Activated T-helper 1 cell treated with anti-CD3 and anti-CD28 coated beads, Interleukin-2, amount 50 U/mL, for 16 hours (primary cell): Measurements from ENCODE around the gene LYVE1.
"Not testable (repeated sequence)": the region's sequence is repeated elsewhere in the genome, so short reads cannot be mapped to it uniquely, and the experiment has no call there.

Experiments
- DNase-seq, 2 donors: peaks; one replicate each; pipeline ENCODE4 v3.0.0-alpha.2; 2020; ENCODE audit warnings: low read depth in 1 of 2, low spot score in 1 of 2

Gene LYVE1, protein sequence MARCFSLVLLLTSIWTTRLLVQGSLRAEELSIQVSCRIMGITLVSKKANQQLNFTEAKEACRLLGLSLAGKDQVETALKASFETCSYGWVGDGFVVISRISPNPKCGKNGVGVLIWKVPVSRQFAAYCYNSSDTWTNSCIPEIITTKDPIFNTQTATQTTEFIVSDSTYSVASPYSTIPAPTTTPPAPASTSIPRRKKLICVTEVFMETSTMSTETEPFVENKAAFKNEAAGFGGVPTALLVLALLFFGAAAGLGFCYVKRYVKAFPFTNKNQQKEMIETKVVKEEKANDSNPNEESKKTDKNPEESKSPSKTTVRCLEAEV

DNA sequence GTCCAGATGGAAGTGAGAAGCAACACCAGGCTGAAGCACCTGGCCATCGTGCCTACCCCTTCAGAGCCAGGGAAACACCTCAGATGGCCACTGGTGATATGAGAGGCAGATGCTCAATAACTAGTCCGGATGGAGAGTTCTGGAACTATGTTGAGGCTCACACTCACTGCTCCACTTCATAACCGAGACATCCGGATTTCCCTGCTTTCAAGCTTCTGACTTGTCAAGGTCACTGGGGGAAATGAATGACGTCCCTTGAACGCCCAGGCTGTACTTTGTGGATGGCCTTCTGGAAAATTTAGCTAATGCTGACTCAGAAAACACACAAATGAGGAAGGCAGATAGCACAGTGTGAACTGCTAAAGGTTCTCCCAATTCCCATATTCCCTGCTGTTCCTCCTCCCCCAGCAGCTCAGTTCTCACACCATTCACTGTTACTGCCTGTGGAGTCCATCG lies at the start of gene LYVE1:
LYVE1 (minus strand) TSS at position 180 of the 456 bp plus-strand sequence; CDS start at position 47, 133 bp downstream.
- DNase-seq, result no peak

DNA sequence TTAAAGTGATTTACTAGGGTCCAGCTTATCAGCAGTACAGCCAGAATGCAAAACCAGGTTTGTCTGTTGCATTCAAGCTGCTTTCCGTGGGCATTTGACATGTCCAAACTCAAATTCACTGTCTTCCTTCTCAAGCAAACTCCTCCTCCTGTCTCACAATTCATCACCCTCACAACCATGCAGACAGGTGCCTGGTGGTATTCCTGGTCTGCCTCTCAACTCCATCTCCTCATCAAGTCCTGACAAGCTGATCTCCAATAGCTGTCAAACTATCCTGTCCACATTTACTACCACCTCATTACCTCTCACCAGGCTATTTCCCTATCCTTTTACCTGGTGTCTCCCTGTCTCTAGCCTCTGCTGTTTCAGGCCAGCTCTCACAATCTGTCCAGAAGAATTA lies 49.1 kb upstream of the LYVE1 start:
- no peak for DNase-seq

DNA sequence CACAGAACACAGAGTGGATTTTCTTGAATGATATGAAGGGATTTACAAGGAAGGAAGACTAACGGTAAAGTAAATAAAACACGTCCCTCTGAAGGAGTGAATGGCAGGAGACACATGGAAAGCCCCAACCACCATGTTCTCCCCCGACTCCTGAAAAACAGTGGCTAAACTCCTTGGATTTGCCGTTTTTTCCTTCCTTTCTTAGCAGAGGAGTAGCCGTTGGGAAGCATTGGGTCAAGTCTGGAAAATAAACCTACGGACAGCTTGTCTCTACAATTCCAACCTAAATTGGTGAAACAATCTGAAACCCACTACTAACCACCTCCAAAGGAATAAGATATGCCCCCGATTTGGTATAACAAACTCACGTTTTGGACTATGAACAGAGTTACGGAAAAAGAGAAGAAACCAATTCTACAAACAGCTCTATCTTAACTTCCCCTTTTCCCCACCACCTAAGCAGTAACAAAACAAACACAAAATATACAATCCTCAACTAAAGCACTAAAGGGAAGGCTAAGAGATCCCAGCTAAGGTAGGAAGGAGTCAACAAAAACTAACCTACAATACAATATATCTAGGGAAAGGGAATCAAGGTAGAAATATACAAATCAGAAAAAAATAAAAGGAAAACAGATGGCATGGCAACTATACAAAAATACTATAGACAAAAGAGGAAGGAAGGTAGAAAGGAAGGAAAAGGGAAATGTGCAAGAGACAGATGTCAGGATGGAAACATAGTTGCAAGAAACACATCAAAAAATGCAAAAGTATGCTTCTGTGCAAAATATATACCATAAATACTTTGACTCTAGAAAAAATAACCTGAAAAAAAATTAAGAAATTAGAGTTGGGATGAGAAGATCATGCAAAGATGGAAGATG lies 43.8 kb upstream of the LYVE1 start:
- no peak for DNase-seq

DNA sequence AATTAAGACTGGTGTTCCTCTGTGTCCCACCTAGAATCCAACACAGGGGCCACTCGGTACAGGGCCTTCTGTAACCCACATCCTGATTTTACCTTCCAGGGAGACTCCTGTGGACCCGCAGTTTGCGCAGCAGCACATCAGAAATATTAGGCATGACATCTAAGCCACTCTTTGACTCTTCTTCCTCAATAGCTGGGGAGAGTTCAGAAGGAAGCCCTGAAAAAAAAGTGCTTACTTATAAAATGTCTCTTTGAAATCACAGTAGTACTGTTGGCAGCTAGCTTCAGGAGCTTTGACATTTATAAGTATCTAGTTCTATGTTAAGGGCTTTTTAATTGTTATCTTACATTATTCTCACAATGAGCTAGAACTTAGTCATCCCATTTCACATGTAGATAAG lies 41.2 kb upstream of the LYVE1 start:
- DNase-seq, result no peak

DNA sequence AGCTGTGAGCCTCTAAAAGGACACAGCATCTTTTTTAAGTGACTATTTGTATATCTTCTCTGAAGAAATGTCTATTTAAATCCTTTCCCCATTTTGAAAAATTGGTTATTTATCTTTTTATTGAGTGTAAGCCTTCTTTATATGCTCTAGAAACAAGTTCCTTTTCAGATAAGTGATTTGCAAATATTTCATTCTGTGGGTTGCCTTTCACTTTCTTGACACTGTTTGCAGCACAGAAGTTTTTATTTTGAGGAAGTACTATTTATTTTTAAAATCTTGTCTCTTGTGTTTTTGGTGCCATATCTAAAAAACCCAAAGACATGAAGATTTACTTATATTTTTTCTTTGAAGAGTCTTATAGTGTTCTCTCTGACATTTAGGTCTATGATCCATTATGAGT lies 40.1 kb upstream of the LYVE1 start:
- no peak for DNase-seq

DNA sequence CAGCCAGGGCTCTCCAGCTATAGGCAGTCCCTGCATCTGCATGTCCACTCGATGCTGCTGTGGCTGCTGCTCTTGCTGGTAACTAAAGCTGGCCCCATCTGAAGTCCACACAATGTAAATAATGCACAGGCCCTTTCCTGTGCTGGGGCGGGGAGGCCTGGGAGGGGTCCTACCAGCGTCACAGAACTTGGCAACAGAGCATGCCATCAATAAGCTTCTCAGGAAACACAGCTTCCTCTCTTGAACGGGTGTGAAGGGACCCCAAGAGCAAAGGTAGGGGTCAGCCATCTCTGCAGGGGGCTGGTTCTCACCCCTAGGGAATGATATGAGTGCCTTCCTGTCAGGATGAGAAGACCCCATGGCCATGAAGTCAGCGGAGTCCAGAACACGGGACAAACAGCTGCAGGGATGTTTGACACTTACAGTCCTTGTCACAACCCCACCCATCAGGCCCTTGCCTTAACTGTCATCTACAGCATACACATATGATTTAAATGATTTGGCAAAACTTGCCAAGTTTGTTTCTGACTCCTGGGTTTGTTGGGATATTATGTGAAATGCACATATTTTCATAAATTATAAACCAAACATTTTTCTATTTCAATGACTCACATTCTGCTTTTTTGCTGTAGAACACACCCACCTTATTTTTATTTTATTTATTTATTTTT lies 39.1 kb upstream of the LYVE1 start:
- DNase-seq, result no peak

DNA sequence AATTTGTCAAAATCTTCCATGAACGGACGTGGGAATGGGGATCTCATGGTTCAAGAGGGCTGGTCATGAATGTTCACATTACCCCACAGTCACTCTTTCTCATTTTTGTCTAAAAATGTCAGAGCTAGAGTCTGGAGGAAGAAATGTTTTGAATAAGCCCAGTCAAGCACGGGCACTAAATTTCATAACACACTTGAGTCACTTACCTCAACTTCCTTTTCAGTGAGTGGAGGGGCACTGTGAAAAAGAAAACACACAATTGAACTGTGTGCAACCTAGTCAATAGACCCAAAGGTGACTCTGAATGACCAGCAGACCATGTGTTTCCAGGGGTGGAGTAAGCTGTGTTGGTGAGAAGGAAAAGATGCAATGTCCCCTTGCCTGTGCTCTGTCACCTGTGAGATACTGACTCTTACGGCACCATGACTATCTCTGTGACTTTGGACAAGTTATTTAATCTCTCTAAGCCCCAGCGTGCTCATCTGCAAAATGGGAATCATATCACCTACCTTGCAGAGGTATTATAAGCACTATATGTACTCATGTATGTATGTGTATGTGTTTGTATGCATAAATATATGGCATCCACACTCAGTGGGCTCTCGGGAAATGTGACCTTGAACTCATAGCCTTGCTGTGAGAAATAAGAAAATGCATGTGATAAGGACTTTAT lies 38.2 kb upstream of the LYVE1 start:
- DNase-seq, result no peak

DNA sequence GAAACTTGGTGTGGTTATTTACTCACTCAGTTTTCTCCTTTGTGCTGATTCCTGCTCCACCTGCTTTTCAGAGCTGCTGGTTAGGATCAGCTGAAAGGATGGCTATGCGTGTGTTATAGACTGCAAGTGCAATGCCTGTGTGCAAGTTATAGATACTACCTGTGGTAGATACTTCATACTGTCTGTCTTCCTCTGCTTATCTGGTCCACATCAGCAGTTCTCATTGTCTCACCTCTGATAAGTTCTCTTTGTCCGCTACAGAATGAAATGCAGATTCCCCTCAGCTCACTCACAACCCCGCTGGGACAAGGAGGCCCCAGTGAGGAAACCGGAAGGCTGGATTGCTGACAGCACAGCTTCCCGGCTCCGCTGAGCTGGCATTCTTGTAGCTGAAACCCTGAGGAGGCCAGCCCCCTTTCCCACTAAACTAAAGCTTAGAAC lies 37.5 kb upstream of the LYVE1 start:
- DNase-seq, result no peak

DNA sequence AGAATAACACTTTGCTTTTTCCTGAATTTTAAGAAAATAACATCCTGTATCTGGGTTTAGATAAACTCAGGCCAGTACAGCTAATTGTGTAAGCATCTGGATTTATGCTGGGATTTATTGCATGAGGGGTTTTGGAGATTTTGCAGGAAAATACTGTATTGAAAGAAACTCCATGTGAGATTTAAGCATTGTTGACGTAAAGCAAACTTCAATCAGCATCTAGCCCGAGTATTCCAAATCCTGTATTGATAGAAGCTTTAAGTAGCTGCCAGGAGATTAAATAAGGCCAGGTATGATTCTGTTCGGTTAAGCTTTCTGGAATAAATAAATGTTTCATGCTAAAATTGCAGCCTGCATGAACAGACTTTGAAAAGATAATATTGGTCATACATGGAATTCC lies 36.3 kb upstream of the LYVE1 start:
- DNase-seq, result no peak

DNA sequence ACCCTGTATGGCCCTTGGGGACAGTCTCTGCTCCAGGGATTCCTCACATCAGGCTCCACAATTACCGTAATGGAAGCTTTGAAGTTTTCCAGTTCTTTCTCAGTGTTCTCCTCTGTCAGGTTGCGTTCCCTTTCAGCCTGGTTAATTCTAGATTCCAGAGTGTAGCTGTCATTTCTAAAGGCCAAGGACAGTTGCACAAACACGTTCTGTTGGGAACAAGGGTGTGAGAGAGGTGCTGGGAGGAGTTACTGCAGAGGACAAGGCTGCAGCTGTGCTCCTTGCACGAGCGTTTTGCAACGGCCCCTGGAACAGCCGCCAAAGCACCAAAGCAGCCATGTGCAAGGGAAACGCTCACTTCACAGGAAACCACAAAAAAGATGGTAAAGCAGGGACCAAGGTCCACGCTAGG lies 35.9 kb upstream of the LYVE1 start:
- no peak for DNase-seq

DNA sequence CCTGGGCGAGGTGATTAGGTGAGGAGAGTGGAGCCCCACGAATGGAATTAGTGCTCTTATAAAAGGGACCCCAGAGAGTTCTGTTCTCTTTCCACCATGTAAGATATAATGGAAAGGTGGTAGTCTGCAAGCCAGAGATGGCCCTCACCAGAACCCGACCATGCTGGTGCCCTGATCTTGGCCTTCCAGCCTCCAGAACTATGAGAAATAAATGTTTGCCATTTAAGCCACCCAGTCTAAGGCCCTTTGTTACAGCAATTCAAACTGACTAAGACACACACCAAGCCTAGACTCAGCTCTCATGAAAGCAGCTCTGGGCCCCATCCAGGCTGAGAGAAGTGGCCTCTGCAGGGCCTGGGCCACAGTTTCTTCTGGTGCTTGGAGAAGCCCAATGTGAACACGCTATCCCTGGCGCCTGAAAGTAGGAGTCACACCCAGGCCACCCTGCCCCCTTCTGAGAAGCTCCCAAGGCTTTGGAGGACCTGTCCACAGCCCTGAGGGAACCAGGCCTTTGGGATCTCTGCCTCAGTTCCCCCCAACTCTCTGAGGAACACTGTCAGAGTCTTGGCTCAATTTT lies 35.3 kb upstream of the LYVE1 start:
- DNase-seq, result no peak

DNA sequence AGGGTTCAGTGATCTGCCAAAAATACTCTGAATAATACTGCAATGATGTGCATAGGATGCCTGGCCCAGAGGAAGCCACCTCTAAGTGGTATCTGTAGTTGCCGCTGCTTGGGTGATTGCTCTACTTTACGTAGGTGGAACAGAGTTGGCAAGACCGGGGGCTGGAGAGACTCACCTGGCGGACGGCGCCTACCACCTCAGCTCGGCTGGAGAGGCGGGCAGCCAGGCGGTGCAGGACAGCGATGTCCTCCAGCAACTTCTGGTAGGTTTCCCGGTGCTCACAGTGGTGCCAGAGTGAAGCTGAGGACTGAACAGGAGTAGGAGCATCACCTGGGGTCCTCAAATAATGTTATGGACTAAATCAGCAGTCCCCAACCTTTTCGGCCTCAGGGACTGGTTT lies 34.5 kb upstream of the LYVE1 start:
- DNase-seq, result no peak

DNA sequence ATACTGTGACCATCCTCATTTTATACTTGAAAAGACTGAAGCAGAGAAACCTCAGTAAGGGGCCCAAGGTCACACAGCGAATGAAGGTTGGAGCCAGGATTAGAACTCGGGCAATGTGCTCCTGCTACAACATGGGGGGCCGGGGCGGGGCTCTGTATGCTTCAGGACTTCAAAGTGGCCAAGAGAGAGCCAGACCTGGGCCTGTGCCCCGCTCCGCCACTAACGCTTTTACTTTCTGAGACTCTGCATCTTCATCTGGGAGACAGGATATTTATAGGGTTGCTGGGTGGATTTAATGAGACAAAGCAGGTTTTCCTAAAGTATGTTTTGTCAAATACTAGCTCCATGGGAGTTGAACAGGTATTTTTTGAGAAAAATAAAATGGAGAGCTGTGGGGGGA lies 33.9 kb upstream of the LYVE1 start:
- no peak for DNase-seq

DNA sequence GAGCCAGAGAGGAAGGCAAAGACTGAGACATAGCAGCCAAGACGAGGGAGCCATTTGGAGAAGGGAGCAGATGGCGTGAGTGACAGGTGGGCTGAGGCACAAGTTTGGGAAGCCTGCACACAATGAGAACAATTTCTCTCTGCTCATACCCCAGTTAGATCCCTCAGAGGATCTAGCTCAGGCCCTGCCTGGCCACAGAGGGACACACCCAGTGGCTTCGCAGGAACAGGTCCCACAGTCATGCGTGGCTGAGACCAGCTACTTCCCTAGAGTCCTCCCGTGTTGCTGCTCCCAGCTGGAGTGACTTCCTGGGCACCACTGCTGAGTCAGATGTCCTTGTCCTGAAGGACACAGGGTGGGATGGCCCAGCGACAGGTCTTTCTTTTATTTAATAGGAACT lies 33.4 kb upstream of the LYVE1 start:
- no peak for DNase-seq

DNA sequence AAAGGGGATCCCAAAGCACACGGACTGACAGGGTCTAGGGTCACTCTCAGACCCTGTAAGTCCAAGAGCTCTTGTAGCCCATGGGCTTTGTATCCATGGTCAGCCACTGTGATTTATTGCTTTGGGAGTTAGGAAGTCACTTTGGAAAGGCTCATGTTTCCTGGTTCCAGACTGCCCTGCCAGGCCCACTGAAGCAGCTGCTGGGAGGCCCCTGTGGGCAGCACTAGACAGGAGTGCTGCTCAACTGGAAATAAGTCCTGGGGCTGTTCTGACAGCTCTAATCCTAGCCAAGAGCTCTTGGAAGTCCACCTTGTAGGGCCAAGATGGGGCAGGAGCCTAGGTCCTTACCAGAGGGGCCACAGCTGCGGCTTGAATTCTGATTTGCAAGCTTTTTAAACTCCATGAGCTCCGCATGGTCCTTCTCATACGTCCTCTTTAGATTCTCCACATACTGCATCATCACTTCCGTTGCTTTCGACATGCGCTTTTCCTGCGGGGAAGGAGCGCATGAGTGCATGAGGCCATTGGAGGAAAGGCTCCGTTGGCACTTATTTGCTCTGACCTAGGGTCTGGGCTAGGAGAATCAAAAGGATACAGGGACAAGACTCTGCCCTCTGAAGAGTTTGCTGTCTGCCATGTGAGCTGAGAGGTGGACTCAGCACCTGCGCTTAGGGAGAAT lies 32.2 kb upstream of the LYVE1 start:
- no peak for DNase-seq

DNA sequence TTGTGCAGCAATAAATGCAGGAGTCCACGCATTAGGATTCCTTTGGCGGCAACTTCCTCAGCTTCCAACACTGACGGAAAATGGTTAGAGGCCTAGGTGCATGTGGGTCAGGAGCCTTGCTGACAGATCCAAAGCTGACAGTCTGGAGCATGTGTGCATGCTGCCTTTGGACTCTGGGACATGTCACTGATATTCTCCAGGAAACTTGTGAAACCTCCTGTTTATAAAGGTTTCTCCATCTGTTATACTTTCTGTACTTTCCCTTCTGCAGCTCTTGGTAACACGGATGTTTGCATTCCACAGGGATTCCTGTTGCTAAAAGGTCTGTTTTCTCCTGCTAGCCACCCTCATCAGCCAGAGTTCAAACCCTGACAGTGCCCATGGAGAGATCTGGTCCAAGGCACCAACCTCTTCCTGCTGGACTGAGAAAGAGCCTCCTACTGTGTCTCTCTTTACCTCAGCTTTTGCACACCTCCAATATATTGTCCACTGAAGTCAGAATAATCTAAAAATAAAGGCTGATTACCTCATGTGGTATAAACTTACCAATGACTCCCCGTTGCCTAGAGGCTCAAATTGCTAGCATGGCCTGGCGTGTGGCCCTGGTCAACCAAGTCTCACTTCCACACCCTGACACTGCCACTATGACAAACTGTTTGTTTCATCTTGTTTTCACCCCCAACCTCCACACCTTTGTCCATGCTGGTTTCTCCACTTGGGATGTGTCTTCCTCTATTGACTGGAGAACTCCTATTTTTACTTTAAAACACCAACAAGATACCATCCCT lies 31.1 kb upstream of the LYVE1 start:
- no peak for DNase-seq

DNA sequence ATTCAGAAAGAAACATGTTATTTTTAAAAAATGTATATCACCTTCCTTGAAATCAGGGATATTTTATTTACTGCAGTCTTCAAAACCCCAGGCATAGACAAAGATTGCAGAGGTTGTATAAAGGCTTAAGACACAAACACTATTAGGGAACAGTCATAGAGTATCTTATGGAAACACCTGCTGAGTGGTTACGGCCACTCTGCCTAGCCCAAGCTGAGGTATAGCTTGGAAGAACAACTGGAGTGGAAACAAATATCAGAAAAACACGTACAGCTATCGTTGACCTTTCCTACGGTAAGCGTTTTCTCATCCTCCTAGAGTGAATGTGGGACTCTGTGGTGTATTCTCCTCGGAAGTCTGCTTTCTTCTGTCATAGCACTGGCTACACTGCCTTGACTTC lies 30.4 kb upstream of the LYVE1 start:
- no peak for DNase-seq

DNA sequence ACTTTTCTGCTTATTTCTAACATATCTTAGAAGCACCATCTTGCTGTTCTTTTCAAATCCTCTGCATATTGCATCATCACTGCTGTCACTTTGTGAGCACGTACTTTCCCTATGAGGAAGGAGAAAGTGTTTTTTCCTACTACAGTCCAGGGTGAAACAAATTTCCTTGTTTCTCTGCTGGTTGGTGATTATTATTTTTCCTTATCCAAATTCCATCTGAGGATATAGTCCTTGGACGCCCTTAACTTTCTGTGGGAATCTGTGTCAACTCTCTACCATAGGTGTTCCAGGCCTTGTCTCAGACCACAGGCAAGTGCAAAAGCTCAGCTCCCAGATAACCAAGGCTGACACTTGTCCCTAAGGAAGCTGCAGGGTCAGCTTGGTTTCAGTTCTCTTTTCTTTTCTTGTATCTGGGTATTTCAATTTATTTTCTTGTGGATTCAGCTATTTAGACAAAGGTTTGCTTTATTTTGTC lies 29.4 kb upstream of the LYVE1 start:
- DNase-seq, result no peak

DNA sequence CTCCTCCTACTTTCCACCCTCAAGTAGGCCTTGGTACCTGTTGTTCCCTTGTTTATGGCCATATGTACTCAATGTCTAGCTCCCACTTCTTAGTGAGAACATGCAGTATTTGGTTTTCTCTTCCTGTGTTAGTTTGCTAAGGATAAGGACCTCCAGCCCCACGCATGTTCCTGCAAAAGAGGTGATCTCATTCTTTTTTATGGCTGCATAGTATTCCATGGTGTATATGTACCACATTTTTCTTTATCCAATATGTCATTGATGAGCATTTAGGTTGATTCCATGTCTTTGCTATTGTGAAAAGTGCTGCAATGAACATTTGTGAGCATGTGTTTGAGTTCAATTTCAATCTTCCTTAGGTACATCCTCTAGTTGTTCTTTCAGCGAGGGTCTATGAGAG lies 27.4 kb upstream of the LYVE1 start:
- not testable (repeated sequence) for DNase-seq
